HG03442 (cell line): Measurements from ENCODE around the gene ZNF750.
"Not testable (repeated sequence)": the region's sequence is repeated elsewhere in the genome, so short reads cannot be mapped to it uniquely, and the experiment has no call there.

Experiments used
- ATAC-seq: cut with Tn5 transposase; IDR thresholded peaks from one replicate; pipeline ENCODE4 v1.9.1; 2021; ENCODE audit warnings: mild to moderate bottlenecking, moderate library complexity; ENCODE audit not compliant: unreplicated experiment

The ZNF750 gene

DNA sequence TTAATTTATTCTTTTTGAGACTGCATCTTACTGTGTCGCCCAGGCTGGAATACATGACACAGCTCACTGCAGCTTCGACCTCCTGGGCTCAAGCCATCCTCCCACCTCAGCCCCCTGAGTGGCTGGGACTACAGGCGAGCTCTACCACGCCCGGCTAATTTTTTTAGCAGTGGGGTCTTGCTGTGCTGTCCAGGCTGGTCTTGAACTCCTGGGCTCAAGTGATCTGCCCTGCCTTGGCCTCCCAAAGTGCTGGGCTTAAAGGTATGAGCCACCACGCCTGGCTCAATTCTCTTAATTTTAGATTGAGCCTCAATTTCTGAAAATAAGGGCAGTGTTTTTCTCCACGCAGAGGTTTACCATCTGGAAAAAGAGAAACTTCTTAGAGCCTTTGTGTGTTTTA, 41.1 kb downstream of the ZNF750 start:
- ATAC-seq = no peak

DNA sequence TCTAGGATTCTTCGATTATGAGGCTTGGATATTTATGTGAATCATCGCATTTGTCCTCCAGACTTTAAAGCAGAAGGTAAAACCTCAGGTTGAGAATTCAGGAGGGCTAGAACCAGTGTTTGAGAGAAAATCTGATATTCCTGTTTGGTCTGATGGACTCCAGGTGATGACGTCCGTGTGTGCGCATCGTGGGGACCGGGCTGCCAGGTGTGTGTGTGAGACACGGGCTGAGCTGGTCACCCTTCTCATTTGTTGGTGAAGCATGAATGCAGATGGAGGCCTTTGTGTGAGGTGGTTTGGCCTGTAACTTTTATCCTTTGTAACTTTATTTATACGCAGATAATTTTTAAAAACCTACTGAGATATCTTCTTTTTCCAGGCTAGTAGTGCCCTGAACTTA, 42.8 kb downstream of the ZNF750 start:
- no peak for ATAC-seq

DNA sequence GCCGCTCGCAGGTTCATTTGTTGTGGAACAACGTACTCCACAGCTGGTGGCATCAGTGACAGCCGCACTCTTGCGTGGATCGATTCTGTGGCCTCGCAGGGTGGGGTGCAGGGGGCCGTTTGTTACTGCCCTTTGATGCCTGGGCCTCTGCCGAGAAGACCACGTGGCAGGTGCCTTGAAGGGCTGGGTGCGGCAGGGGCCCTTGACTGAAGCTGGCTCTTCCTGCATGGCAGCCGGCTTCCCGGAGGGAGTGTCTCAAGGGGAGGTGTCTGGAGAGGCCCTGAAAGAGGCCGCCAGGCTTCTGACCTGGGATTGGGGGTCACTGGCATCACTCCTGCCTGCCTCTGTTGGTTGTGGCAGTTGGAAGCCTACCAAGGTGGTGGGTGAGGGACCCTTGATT, 44.2 kb downstream of the ZNF750 start:
- ATAC-seq = no peak

- no peak for ATAC-seq
Observed at GRCh38 chr17:82794781-82795482, 44.9 kb downstream of the ZNF750 start.

DNA sequence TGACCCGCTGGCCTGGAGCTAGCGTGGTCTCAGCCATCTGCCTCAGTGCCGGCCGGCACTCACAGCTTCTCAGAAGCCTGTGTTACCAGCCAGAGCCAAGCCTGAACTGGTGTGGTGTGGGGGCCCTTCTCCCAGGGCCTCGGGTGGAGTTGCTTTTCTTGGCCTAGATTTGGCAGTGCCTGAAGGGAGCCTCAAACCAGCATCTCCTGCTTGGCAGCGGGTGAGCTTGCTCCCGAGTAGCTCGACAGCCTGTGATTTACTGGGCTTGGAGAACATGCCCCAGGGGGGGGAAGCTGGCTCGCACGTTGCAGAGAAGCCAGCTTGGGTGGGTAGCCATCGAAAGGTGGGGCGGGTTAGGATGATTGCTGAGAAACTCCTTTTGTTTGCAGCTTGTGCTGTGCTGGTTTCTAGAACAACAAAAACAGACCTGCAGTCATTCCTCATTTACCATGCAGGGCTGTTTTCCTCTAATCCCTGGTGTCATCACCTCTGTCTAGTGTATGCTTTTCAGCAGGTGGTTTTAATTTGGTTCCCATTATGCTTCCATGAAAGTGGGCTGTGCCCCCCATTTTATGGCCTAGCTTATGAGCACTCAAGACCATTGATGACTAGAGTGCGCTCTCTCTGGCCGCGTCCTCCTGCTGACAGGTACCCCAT, 45.7 kb downstream of the ZNF750 start:
- no peak for ATAC-seq

- no peak for ATAC-seq
Observed at GRCh38 chr17:82791532-82791931, 48.3 kb downstream of the ZNF750 start.

DNA sequence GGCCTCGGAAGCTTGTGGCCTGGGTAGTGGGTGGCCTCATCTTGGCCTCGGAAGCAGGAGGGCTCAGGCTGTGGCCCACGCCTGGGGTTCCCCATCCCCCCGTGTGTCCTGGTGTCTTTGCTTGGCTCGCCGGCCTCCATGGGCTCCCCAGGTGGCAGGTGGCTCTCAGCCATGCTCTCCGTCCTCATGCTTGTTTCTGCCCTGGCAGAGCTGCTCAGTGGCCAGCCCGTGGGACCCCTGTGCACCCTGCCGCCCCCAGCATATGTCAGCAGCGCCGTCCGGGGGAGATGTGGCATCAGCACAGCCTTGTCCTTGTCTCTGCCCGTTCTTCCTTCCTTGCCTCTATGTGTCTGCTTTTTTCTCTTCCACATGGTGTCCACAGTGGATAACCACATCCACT, 49.4 kb downstream of the ZNF750 start:
- ATAC-seq = no peak

GRCh38 chr17:82789806-82790205, 50.0 kb downstream of the ZNF750 start:
- ATAC-seq = no peak

DNA sequence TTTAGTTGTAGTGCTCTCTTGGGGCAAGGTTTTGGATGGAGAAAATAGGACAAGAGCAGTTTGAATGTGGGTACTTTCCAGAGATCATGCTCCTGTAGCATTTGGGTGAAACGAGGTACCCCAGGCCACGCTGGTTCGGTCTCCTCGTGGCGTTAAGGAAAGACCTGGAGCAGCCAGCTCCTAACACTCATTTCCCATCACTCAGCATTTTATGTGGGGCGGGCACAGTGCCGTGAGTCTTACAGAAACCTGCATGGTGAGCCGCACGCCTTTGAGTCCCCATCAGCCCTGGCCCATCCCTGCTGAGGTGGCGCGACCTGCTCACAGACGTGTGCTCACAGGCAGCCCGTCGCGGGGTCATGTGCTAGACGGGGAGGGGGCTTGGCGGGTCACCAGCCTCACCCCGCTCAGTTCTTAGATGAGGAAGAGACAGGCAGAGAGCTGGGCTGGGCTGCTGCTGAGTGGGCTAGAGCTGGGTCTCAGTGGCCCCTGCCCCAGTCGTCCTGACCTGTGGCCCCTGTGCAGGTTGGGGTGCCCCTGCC, 50.7 kb downstream of the ZNF750 start:
- no peak for ATAC-seq

GRCh38 chr17:82788206-82789001, 51.4 kb downstream of the ZNF750 start:
- ATAC-seq = no peak

GRCh38 chr17:82787081-82787848, 52.6 kb downstream of the ZNF750 start:
- ATAC-seq = no peak

- no peak for ATAC-seq
Observed at GRCh38 chr17:82786427-82786826, 53.4 kb downstream of the ZNF750 start.

DNA sequence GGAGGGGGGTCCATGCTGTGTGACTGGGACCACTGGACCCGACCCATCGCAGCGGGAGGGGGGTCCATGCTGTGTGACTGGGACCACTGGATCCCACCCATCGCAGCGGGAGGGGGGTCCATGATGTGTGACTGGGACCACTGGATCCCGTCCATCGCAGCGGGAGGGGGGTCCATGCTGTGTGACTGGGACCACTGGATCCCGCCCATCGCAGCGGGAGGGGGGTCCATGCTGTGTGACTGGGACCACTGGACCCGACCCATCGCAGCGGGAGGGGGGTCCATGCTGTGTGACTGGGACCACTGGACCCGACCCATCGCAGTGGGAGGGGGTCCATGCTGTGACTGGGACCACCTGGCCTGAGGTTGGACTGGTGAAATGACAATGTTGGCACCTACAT, 54.2 kb downstream of the ZNF750 start:
- ATAC-seq = not testable (repeated sequence)

DNA sequence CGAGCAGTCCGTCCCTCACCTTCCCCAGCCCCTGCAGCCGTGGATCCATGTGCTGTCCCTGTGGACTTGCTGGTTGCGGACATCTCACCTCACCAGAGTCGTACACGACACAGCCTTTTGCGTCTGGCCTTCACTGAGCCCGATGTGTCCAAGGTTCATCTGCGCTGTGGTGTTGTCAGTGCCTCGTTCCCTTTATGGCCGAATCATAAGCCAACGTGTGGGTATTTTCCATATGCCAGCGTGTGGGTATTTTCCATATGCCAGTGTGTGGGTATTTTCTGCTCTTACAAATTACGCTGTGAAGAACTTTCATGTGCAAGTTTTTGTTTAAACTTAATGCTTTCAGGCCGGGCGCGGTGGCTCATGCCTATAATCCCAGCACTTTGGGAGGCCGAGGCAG, 56.3 kb downstream of the ZNF750 start:
- ATAC-seq = no peak

GRCh38 chr17:82782657-82783207, 57.1 kb downstream of the ZNF750 start:
- no peak for ATAC-seq

- no peak for ATAC-seq
Observed at GRCh38 chr17:82781894-82782274, 57.9 kb downstream of the ZNF750 start.

GRCh38 chr17:82780971-82781893, 58.6 kb downstream of the ZNF750 start:
- ATAC-seq = no peak

GRCh38 chr17:82780195-82780594, 59.6 kb downstream of the ZNF750 start:
- no peak for ATAC-seq

- ATAC-seq = no peak
Observed at GRCh38 chr17:82779541-82779940, 60.3 kb downstream of the ZNF750 start.
